Suprapubic skin (tissue), 4 donors: ENCODE measurements around the gene GPC5. TPM values are rescaled to one million over a fixed set of nuclear protein-coding genes. Genes with fewer than 3 reads are reported as not detected.

Experiments used
- DNase-seq, 2 donors: peaks; one replicate each; pipeline ENCODE4 v3.0.0-alpha.2; 2019; ENCODE audit warnings: low spot score in 2 of 2
- H3K27ac ChIP-seq: fragments of 200-600 bp; sonication (generic); one replicate; pipeline ENCODE4 v1.5.1; 2019
- H3K27me3 ChIP-seq: fragments of 200-600 bp; sonication (generic); one replicate; pipeline ENCODE4 v1.5.1; 2019
- H3K36me3 ChIP-seq: fragments of 200-600 bp; sonication (generic); one replicate; pipeline ENCODE4 v1.5.1; 2019
- H3K4me1 ChIP-seq: fragments of 200-600 bp; sonication (generic); one replicate; pipeline ENCODE4 v1.5.1; 2019
- H3K4me3 ChIP-seq: fragments of 200-600 bp; sonication (generic); one replicate; pipeline ENCODE4 v1.5.1; 2019; ENCODE audit warnings: mild to moderate bottlenecking
- H3K9me3 ChIP-seq: fragments of 200-600 bp; sonication (generic); one replicate; pipeline ENCODE4 v1.5.1; 2019
- CTCF ChIP-seq, 2 donors: fragments of 200-600 bp in 1 of 2; fragments of 450-650 bp in 1 of 2; sonication (generic) in 1 of 2; IDR thresholded peaks; one replicate each; pipeline ENCODE4 v1.5.1; 2016 to 2019; ENCODE audit warnings: antibody characterized with exemption in 2 of 2, mild to moderate bottlenecking in 1 of 2, moderate library complexity in 1 of 2
- EP300 ChIP-seq: sonication (generic); formaldehyde crosslinking; IDR thresholded peaks from one replicate; pipeline ENCODE4 v1.6.1; 2017; ENCODE audit warnings: antibody characterized with exemption
- POLR2A ChIP-seq, 2 donors: fragments of 450-650 bp; IDR thresholded peaks; one replicate each; pipeline ENCODE4 v1.6.1; 2017; ENCODE audit warnings: antibody characterized with exemption in 2 of 2, mild to moderate bottlenecking in 2 of 2, moderate library complexity in 2 of 2
- POLR2AphosphoS5 ChIP-seq, 3 donors: sonication (generic); formaldehyde crosslinking; IDR thresholded peaks; one replicate each; pipeline ENCODE4 v1.6.1; 2017; ENCODE audit warnings: antibody characterized with exemption in 3 of 3
- WGBS: methylation state at CpG from one replicate; pipeline ENCODE4 v1.1.5; 2018; 5-methylcytosine and 5-hydroxymethylcytosine counted together
- total RNA-seq, 4 donors: library from RNA; depleted of rRNA; stranded (reverse); fragments of >200 nt; gene quantifications; one replicate each; pipeline ENCODE4 v1.1.0, GENCODE V29; 2016

GPC5 gene
- total RNA-seq, 4 donors from 2014 or later: 0.55 TPM; not detected in 3

GRCh38 chr13:91988331-91988730 is 589.9 kb downstream of the GPC5 start:
- H3K4me1 ChIP-seq: no peaks in the 10 kb centered on the region
- H3K27me3 ChIP-seq: no peaks in the 10 kb centered on the region
- H3K4me3 ChIP-seq: no peak overlapping the region
- DNase-seq: no peak
- 67% methylated on average over 3 of the region's 3 CpGs for WGBS
- H3K9me3 ChIP-seq: no peaks in the 10 kb centered on the region
- no peaks in the 10 kb centered on the region for H3K36me3 ChIP-seq
- H3K27ac ChIP-seq: no peak overlapping the region
- TF ChIP-seq POLR2A (IDR thresholded peaks at IDR 0.05): no peak
- TF ChIP-seq CTCF (IDR thresholded peaks at IDR 0.05): no peak
- no peak for TF ChIP-seq POLR2AphosphoS5 (IDR thresholded peaks at IDR 0.05)
- TF ChIP-seq EP300: no peak

DNA sequence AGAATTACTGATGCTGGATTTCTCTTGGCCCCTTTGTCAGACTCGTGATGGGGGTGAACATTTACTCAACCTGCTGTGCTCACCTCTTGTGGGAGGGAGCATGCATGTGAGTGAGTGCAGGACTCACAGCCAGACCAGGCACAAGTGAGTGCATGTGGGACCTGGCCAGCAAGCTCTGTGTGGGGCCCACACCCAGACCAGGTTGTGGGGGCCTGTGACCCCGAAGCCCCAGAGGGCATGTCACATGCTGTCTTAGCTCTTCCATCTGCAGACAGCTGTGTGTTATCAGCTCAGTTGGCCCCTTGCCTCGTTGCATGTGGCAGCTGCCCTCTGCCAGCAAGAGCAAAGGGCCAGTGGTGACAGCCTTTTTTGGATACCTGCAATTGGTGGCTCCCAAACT is 614.4 kb downstream of the GPC5 start:
- Histone ChIP-seq H3K36me3 (no peaks in the 10 kb centered on the region), H3K27me3 (no peaks in the 10 kb centered on the region), H3K9me3 (no peaks in the 10 kb centered on the region), H3K4me1 (no peaks in the 10 kb centered on the region), H3K4me3 (no peak overlapping the region), H3K27ac (no peak overlapping the region)
- TF ChIP-seq EP300: no peak
- TF ChIP-seq POLR2AphosphoS5 (IDR thresholded peaks at IDR 0.05): no peak
- TF ChIP-seq POLR2A (IDR thresholded peaks at IDR 0.05): no peak
- no peak for TF ChIP-seq CTCF (IDR thresholded peaks at IDR 0.05)
- WGBS: 78% methylated on average over 1 of the region's 3 CpGs
- no peak for DNase-seq

DNA sequence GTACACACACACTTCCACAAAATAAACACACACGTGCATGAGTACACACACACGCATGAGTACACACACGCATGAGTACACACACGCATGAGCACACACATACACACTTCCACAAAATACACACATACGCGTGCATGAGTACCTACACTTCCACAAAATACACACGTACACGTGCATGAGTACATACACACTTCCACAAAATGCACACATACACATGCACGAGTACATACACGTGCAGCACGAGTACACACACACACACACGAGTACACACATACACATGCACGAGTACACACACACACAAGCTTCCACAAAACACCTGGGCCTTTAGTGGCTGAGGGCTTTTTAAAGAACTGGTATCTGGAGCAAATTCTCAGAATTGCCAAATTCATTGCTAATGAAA is 619.3 kb downstream of the GPC5 start:
- 92% methylated on average over 13 of the region's 13 CpGs for WGBS
- Histone ChIP-seq H3K36me3 (no peaks in the 10 kb centered on the region), H3K27me3 (no peaks in the 10 kb centered on the region), H3K4me1 (no peaks in the 10 kb centered on the region), H3K9me3 (no peaks in the 10 kb centered on the region), H3K27ac (no peak overlapping the region), H3K4me3 (no peak overlapping the region)
- DNase-seq: no peak
- TF ChIP-seq POLR2AphosphoS5 (IDR thresholded peaks at IDR 0.05): no peak
- no peak for TF ChIP-seq EP300
- no peak for TF ChIP-seq CTCF (IDR thresholded peaks at IDR 0.05)
- TF ChIP-seq POLR2A (IDR thresholded peaks at IDR 0.05): no peak

GRCh38 chr13:92028695-92029094 is 630.3 kb downstream of the GPC5 start:
- no peaks in the 10 kb centered on the region for H3K36me3 ChIP-seq
- H3K4me3 ChIP-seq: no peak overlapping the region
- H3K9me3 ChIP-seq: peaks cover 6% of the 10 kb centered on the region
- no peaks in the 10 kb centered on the region for H3K4me1 ChIP-seq
- DNase-seq: no peak
- no peaks in the 10 kb centered on the region for H3K27me3 ChIP-seq
- no peak overlapping the region for H3K27ac ChIP-seq
- no peak for TF ChIP-seq EP300
- TF ChIP-seq CTCF (IDR thresholded peaks at IDR 0.05): no peak
- no peak for TF ChIP-seq POLR2A (IDR thresholded peaks at IDR 0.05)
- no peak for TF ChIP-seq POLR2AphosphoS5 (IDR thresholded peaks at IDR 0.05)

DNA sequence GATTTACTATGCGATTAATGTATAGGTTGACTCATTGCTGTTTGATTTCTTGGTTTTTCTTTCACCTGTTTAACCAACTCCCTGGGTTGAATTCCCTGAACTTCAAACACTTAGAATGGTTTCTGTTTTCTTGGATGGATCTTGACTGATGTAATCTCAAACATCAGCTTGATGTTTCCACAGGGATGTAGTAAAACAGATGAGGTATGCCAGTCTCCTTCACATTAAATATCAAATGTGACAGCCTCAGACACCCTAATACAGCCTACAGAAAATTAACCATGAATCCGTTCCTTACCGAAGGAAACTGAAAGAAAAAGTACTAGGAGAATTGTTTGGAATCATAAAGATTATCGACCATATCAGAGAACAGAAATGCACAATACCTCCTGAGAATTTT is 631.2 kb downstream of the GPC5 start:
- DNase-seq: no peak
- TF ChIP-seq EP300: no peak
- TF ChIP-seq POLR2A (IDR thresholded peaks at IDR 0.05): no peak
- no peak for TF ChIP-seq POLR2AphosphoS5 (IDR thresholded peaks at IDR 0.05)
- TF ChIP-seq CTCF (IDR thresholded peaks at IDR 0.05): no peak
- 90% methylated on average over 4 of the region's 4 CpGs for WGBS

More for the DNA sequence above, 631.2 kb downstream of the GPC5 start:
- Histone ChIP-seq H3K27me3 (no peaks in the 10 kb centered on the region), H3K9me3 (peaks cover 6% of the 10 kb centered on the region), H3K36me3 (no peaks in the 10 kb centered on the region), H3K27ac (no peak overlapping the region), H3K4me3 (no peak overlapping the region), H3K4me1 (no peaks in the 10 kb centered on the region)
